Gastroesophageal sphincter (tissue), 3 donors: Measurements from ENCODE around the gene SLAMF9.

Experiments
- CTCF ChIP-seq, 4 experiments: fragments of 200-600 bp in 2 of 4; fragments of 450-650 bp in 2 of 4; sonication (generic) in 1 of 4; IDR thresholded peaks; one replicate each; pipeline ENCODE4 v1.5.1; 2017 to 2019; ENCODE audit warnings: antibody characterized with exemption in 4 of 4, mild to moderate bottlenecking in 2 of 4, moderate library complexity in 2 of 4
- EP300 ChIP-seq: sonication (generic); formaldehyde crosslinking; IDR thresholded peaks from one replicate; pipeline ENCODE4 v1.6.1; 2017; ENCODE audit warnings: antibody characterized with exemption, mild to moderate bottlenecking
- POLR2AphosphoS5 ChIP-seq: sonication (generic); formaldehyde crosslinking; IDR thresholded peaks from one replicate; pipeline ENCODE4 v1.6.1; 2017; ENCODE audit warnings: antibody characterized with exemption

DNA sequence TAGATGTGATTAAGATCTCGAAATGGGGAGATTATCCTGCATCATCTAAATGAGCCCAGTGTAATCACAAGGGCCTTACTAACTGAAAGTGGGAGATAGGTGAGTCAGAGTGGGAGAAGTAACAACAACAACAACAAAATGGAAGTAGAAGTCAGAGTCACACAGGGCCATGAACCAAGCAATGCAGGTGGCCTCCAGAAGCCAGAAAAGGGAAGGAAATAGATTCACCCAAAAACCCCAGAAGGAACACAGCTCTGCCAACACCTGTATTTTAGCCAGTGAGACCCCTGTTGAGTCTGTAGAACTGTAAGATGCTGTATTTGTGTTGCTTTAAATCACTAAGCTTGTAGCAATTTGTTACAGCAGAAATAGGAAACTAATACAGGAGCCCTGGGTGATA is 32.8 kb downstream of the SLAMF9 start:
- TF ChIP-seq CTCF (IDR thresholded peaks at IDR 0.05) (no peak), EP300 (no peak), POLR2AphosphoS5 (no peak)
